Omental fat pad (tissue), 4 donors: ENCODE data around the gene DCAF5. TPM values are rescaled to one million over a fixed set of nuclear protein-coding genes. Genes with fewer than 3 reads are reported as not detected.
A peak's percentile ranks its signal among the peaks of the same experiment; 100 is the strongest.
"Not testable (repeated sequence)": the region's sequence is repeated elsewhere in the genome, so short reads cannot be mapped to it uniquely, and the experiment has no call there.

Source experiments
- ATAC-seq: fragments of 150-250 bp; one replicate; pipeline ENCODE4 v1.9.1; 2016; ENCODE audit warnings: mild to moderate bottlenecking, moderate library complexity; ENCODE audit not compliant: low FRiP score
- DNase-seq: peaks from one replicate; pipeline ENCODE4 v3.0.0-alpha.2; 2019; ENCODE audit warnings: low spot score
- CTCF ChIP-seq, 3 donors: fragments of 450-650 bp; IDR thresholded peaks; one replicate each; pipeline ENCODE4 v1.5.1; 2016 to 2017; ENCODE audit warnings: antibody characterized with exemption in 3 of 3, mild to moderate bottlenecking in 3 of 3, moderate library complexity in 2 of 3
- total RNA-seq, 4 donors: library from RNA; depleted of rRNA; stranded (reverse); fragments of >200 nt; gene quantifications; one replicate each; pipeline ENCODE4 v1.1.0, GENCODE V29; 2016

Gene DCAF5
- total RNA-seq = 10 to 100 TPM; 30.4 to 58.1 (median 38.0) TPM

- DNase-seq = peak; percentile 67
- ATAC-seq = no peak
- TF ChIP-seq CTCF (IDR thresholded peaks at IDR 0.05) = no peak
Observed at GRCh38 chr14:69152902-69153151, at the start of gene DCAF5. TSS of gene DCAF5 (minus strand) at chr14:69153119. CDS start at chr14:69152978, 141 bp downstream.

- ATAC-seq = no peak
- DNase-seq = no peak
- no peak for TF ChIP-seq CTCF (IDR thresholded peaks at IDR 0.05)
Observed at GRCh38 chr14:69199786-69200185, 46.9 kb upstream of the DCAF5 start.

GRCh38 chr14:69193721-69194120 lies 40.8 kb upstream of the DCAF5 start:
- ATAC-seq = no peak
- no peak for TF ChIP-seq CTCF (IDR thresholded peaks at IDR 0.05)

GRCh38 chr14:69191340-69192111 lies 38.6 kb upstream of the DCAF5 start, which contains the start of gene EXD2:
TSS of gene EXD2 (plus strand) at chr14:69191498. CDS start at chr14:69209471, 17,973 bp downstream.
- peak; percentile 46 for DNase-seq
- TF ChIP-seq CTCF (IDR thresholded peaks at IDR 0.05) = no peak
- ATAC-seq = peak; percentile 90

More at GRCh38 chr14:69193721-69194120, 40.8 kb upstream of the DCAF5 start:
- DNase-seq = no peak

- no peak for TF ChIP-seq CTCF (IDR thresholded peaks at IDR 0.05)
- ATAC-seq (no peak), DNase-seq (no peak)
Observed at GRCh38 chr14:69190191-69190590, 37.3 kb upstream of the DCAF5 start.

GRCh38 chr14:69183735-69184134 lies 30.8 kb upstream of the DCAF5 start:
- DNase-seq = no peak
- TF ChIP-seq CTCF (IDR thresholded peaks at IDR 0.05) = no peak
- ATAC-seq = no peak

- ATAC-seq, DNase-seq: not testable (repeated sequence)
Observed at GRCh38 chr14:69182580-69182979, 29.7 kb upstream of the DCAF5 start.
